BE2C (cell line): Measurements from ENCODE around the gene TMED5.

ENCODE experiments used
- DNase-seq: peaks from one replicate; pipeline ENCODE4 v3.0.0-alpha.2; 2020
- H3K27me3 ChIP-seq: fragments of 250-450 bp; sonication (Bioruptor Pico); 2 replicates; pipeline ENCODE4 v1.5.1; 2020; ENCODE audit warnings: mild to moderate bottlenecking
- H3K36me3 ChIP-seq: fragments of 250-450 bp; sonication (Bioruptor Pico); 2 replicates; pipeline ENCODE4 v1.5.1; 2020; ENCODE audit warnings: mild to moderate bottlenecking
- H3K4me1 ChIP-seq: fragments of 250-450 bp; sonication (Bioruptor Pico); 2 replicates; pipeline ENCODE4 v1.5.1; 2020
- H3K4me3 ChIP-seq: 2 replicates; pipeline ENCODE4 v1.5.1; 2011; ENCODE audit warnings: low read depth, low read length
- H3K9me3 ChIP-seq: fragments of 250-450 bp; sonication (Bioruptor Pico); 2 replicates; pipeline ENCODE4 v1.5.1; 2020
- CTCF ChIP-seq: IDR thresholded peaks from 2 replicates; pipeline ENCODE4 v1.5.1; 2012; ENCODE audit warnings: mild to moderate bottlenecking, low read depth, low read length

Gene TMED5

GRCh38 chr1:93137604-93138292 is 42.5 kb downstream of the TMED5 start:
- no peak for TF ChIP-seq CTCF
- H3K4me3 ChIP-seq, result no peak overlapping the region
- peaks cover 8% of the 10 kb centered on the region; the same call in 1 of the 2 replicates for H3K36me3 ChIP-seq
- no peaks in the 10 kb centered on the region for H3K9me3 ChIP-seq
- DNase-seq, result no peak
- no peaks in the 10 kb centered on the region for H3K4me1 ChIP-seq
- H3K27me3 ChIP-seq, result no peaks in the 10 kb centered on the region

DNA sequence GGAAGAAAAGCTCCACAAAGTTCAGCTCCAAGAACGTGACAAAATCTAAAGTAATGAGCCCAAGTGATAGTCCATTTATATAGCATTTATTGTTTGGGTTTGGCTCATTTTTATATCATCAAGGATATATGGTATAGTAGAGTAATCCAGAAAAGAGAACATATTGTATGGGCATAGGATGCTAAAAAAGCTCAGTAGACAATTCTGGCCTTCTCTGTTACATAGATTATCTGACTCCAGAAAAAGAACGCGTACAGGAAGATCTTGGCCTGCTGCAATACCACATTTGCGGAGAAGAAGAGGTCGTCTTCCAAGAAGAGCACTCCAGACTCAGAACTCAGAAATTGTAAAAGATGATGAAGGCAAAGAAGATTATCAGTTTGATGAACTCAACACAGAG is 43.8 kb downstream of the TMED5 start:
- TF ChIP-seq CTCF, result no peak
- H3K4me3 ChIP-seq, result no peak overlapping the region
- no peaks in the 10 kb centered on the region for H3K27me3 ChIP-seq
- H3K4me1 ChIP-seq, result no peaks in the 10 kb centered on the region
- no peaks in the 10 kb centered on the region for H3K9me3 ChIP-seq
- peaks cover 8% of the 10 kb centered on the region; the same call in 1 of the 2 replicates for H3K36me3 ChIP-seq
- DNase-seq, result no peak

- no peaks in the 10 kb centered on the region for H3K4me1 ChIP-seq
- no peaks in the 10 kb centered on the region for H3K27me3 ChIP-seq
- peaks cover 8% of the 10 kb centered on the region for H3K36me3 ChIP-seq
- no peak overlapping the region for H3K4me3 ChIP-seq
- TF ChIP-seq CTCF, result no peak
- DNase-seq, result no peak
- H3K9me3 ChIP-seq, result no peaks in the 10 kb centered on the region
These were observed 47.6 kb downstream of the TMED5 start for GRCh38 chr1:93132638-93133037.

GRCh38 chr1:93129507-93130099 is 50.6 kb downstream of the TMED5 start:
- no peak for DNase-seq
- Histone ChIP-seq H3K4me3 (no peak overlapping the region), H3K9me3 (no peaks in the 10 kb centered on the region), H3K27me3 (no peaks in the 10 kb centered on the region), H3K36me3 (peaks cover 3% of the 10 kb centered on the region), H3K4me1 (no peaks in the 10 kb centered on the region)
- no peak for TF ChIP-seq CTCF

- DNase-seq, result no peak
- Histone ChIP-seq H3K4me1 (no peaks in the 10 kb centered on the region), H3K27me3 (no peaks in the 10 kb centered on the region), H3K4me3 (no peak overlapping the region), H3K9me3 (no peaks in the 10 kb centered on the region), H3K36me3 (no peaks in the 10 kb centered on the region)
- no peak for TF ChIP-seq CTCF
These were observed 55.5 kb downstream of the TMED5 start for GRCh38 chr1:93124556-93125355.

DNA sequence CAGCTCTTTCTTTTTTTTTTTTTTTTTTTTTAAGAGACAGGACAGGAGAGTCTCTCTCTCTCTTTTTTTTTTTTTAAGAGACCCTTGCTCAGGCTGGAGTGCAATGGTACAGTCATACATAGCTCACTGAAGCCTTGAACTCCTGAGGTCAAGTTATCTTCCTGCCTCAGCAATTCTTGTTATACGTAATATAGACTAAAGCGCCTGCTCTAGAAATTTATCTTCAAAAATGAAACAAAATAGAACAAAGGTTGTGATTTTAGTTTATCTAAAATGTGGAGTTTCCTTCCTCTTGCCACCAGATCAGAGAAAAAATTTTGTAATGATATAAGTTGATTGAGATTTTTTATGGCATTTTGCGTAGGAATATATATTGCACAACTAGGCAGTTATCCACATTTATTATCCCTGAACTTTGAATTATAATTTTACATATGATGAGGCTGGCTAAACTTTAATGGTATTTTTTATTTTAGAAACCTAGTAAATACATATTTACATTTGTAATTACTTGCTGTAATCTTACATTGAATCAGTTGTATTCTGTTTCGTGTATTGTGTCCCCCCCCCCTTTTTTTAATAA is 56.9 kb downstream of the TMED5 start:
- Histone ChIP-seq H3K9me3 (no peaks in the 10 kb centered on the region), H3K4me1 (no peaks in the 10 kb centered on the region), H3K36me3 (no peaks in the 10 kb centered on the region), H3K4me3 (no peak overlapping the region), H3K27me3 (no peaks in the 10 kb centered on the region)
- no peak for TF ChIP-seq CTCF
- no peak for DNase-seq
